ENCODE data around the gene PRDM8. TPM values are rescaled to one million over a fixed set of nuclear protein-coding genes. Genes with fewer than 3 reads are reported as not detected.

Gene PRDM8
- total and polyA plus RNA-seq, 8 donors, result 0.14 to 1.5 (median 0.57) TPM

DNA sequence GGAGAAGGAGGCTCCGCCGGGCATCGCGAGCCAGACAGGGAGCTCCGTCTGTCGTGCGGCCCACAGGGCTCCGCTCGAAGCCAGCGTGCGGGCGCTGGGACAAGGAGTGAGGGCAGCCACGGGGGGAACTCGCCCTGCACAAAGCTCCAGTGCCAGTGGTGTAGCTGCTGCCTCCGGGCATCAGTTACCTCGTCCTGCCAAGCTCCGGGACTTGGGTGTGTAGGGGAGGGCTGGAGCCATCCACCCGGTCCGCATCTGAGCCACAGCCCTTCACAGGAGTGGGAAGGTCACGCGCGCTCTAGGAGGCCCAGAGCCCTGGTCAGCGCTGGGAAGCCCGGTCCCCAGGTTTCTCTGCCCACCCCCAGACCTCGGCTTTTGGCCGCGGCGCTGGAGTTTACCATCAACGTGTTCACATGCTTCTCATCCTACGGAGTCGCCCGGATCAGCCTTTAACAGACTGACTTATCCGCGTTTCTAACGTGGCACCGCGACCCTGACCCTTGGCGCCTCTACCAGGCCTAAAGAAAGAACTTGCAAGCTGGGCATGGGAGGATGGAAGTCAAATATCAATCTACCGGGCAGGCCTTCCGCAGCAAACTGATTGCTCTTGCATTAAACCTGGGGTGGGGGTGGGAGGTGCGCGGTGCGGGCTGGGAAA lies 8.4 kb upstream of the PRDM8 start:
- WGBS, 2 donors, result 19 to 21% methylated on average over 39 to 43 of the region's 43 CpGs
- Histone ChIP-seq H3K27me3 (peaks cover 0 to 59% (median 13%) of the 10 kb centered on the region in 4 donors), H3K9me3 (no peaks in the 10 kb centered on the region), H3K36me3 (no peaks in the 10 kb centered on the region), H3K27ac (no peak overlapping the region), H3K4me1 (peaks cover 0 to 9% (median 4%) of the 10 kb centered on the region in 3 donors), H3K4me3 (no peak overlapping the region)
- ATAC-seq (no peak), DNase-seq (peak in 1 of 6 donors; percentile 65), FAIRE-seq (no peak)
- intact Hi-C loops (cut with DNase I), result no loop called here
- TF ChIP-seq, protein P1, sequence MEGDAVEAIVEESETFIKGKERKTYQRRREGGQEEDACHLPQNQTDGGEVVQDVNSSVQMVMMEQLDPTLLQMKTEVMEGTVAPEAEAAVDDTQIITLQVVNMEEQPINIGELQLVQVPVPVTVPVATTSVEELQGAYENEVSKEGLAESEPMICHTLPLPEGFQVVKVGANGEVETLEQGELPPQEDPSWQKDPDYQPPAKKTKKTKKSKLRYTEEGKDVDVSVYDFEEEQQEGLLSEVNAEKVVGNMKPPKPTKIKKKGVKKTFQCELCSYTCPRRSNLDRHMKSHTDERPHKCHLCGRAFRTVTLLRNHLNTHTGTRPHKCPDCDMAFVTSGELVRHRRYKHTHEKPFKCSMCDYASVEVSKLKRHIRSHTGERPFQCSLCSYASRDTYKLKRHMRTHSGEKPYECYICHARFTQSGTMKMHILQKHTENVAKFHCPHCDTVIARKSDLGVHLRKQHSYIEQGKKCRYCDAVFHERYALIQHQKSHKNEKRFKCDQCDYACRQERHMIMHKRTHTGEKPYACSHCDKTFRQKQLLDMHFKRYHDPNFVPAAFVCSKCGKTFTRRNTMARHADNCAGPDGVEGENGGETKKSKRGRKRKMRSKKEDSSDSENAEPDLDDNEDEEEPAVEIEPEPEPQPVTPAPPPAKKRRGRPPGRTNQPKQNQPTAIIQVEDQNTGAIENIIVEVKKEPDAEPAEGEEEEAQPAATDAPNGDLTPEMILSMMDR (IDR thresholded peaks at IDR 0.05), result no peak

DNA sequence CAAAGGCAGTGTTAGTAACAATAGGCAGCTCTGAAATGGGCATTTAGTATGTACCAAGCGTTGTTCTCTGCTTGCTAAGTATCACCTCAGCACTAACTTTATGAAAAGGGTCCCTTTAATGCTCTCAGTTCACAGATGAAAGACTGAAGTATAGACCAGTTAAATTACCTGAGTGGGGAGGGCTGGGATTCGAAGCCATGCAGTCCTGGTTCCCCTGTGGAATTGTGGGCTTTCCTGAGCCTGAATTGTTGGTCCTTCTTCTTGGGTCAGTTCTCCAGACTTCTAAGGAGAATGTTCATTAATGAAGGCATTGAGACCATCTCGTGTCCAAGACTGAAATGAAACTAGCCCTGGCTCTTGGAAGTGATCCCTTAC lies 7.7 kb upstream of the PRDM8 start:
- TF ChIP-seq, protein P1 (IDR thresholded peaks at IDR 0.05), result no peak
- DNase-seq (no peak), ATAC-seq (no peak), FAIRE-seq (no peak)
- H3K27me3 ChIP-seq, result peaks cover 0 to 65% (median 14%) of the 10 kb centered on the region in 4 donors
- H3K4me1 ChIP-seq, result peaks cover 0 to 6% (median 0%) of the 10 kb centered on the region in 3 donors
- 32% methylated on average over 3 of the region's 3 CpGs for WGBS, 2 donors
- no peak overlapping the region for H3K4me3 ChIP-seq
- no peaks in the 10 kb centered on the region for H3K36me3 ChIP-seq
- no peaks in the 10 kb centered on the region for H3K9me3 ChIP-seq
- intact Hi-C loops (cut with DNase I), result no loop called here
- H3K27ac ChIP-seq, result no peak overlapping the region

DNA sequence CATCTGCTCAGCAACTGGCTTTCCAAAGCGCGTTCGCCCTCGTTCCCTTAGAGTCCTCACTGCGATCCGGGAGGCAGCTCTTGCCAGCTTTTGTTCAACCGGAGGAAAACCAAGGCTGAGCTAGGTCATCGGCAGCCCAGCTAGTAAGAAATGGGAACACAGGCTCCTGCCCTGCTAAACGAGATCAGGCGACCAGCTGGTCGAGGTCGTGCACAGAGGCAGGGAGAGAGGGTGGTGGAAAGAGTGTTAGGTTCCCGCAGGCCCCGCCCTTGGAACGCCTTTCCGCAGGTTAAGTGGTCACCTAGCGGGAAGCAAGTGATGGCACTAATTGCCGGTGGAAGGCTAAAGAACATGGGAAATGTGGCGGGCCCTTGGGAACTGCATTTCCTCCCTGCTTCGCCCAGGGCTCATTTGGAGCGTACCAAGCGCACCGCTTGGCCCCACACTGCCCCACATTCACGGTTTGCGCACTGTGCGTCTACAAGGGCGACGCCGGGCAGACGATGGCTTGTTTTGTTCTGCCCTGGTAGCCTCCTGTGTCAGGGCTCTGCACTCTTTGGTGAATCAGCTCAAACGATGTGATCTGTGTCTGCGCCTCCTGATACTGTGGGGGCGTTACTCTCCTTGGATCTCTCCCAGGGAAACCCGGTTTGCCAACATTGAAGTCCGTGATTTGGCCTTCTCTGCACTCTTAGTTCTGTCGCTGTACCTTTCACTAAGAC lies 7.2 kb upstream of the PRDM8 start:
- WGBS, 2 donors, result 22 to 29% methylated on average over 36 of the region's 36 CpGs
- no peak overlapping the region for H3K27ac ChIP-seq
- ATAC-seq (peak in 3 of 4 donors; percentile 41 to 76 (median 62)), DNase-seq (peak in 1 of 6 donors; percentile 36), FAIRE-seq (no peak)
- TF ChIP-seq, protein P1 (IDR thresholded peaks at IDR 0.05), result no peak
- intact Hi-C loops (cut with DNase I), result no loop called here
- H3K4me3 ChIP-seq, result no peak overlapping the region
- peaks cover 0 to 68% (median 13%) of the 10 kb centered on the region in 4 donors for H3K27me3 ChIP-seq
- no peaks in the 10 kb centered on the region for H3K9me3 ChIP-seq
- H3K36me3 ChIP-seq, result no peaks in the 10 kb centered on the region
- H3K4me1 ChIP-seq, result peaks cover 0 to under 1% (median 0%) of the 10 kb centered on the region in 3 donors

DNA sequence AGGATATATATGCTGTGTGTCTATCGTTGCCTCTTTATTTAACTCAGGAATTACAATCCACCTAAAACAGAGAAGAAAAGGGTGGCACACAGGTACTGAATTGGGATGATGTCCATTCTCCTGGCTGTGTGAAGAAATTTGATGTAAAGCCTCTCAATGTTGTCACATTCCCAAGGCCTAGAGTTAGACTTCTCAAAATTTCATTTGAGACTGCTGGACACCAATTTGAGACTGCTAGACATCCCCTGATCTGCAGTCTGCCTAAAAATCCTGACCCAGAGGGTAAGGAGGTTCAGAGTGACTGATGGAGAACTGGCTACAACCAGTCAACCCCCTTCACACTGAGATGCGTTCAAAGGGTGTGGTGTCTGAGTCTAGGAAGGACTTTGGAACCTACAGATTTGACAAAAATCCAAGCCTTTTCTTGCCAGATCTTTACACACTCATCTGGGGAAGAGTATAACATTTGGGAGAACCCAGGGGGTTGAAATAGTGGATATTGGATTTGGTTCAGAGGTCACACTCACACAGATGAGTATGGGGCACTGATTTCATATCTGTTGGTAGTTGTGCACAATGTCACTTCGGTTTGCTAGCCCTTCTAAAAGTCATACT lies 4.9 kb upstream of the PRDM8 start:
- Histone ChIP-seq H3K9me3 (no peaks in the 10 kb centered on the region), H3K36me3 (no peaks in the 10 kb centered on the region), H3K4me3 (no peak overlapping the region), H3K4me1 (peaks cover 0 to 5% (median 0%) of the 10 kb centered on the region in 3 donors), H3K27ac (no peak overlapping the region), H3K27me3 (peaks cover 0 to 51% (median 6%) of the 10 kb centered on the region in 4 donors)
- FAIRE-seq (no peak), DNase-seq (no peak), ATAC-seq (no peak)
- intact Hi-C loops (cut with DNase I), result no loop called here
- TF ChIP-seq, protein P1 (IDR thresholded peaks at IDR 0.05), result no peak
- WGBS, 2 donors, result 58 to 63% methylated on average over 3 of the region's 3 CpGs
